Measurements from ENCODE around the gene BCOR.

BCOR gene

DNA sequence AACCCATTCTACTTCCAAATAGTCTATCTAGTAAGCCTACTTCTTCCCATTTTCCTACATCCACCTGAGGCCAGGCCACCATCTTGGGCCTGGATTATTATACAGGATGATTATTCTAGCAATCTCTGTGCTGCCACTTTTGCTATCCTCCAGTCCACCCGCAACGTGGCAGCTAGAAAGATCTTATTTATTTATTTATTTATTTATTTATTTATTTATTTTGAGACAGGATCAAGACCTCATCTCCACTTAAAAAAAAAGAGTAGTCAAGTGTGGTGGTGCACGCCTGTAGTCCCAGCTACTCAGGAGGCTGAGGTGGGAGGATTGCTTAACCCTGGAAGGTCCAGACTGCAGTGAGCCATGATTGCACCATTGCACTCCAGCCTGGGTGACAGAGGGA is 15.2 kb upstream of the BCOR start:
- no peak for DNase-seq (ENCODE audit: low read depth, low spot score)

DNA sequence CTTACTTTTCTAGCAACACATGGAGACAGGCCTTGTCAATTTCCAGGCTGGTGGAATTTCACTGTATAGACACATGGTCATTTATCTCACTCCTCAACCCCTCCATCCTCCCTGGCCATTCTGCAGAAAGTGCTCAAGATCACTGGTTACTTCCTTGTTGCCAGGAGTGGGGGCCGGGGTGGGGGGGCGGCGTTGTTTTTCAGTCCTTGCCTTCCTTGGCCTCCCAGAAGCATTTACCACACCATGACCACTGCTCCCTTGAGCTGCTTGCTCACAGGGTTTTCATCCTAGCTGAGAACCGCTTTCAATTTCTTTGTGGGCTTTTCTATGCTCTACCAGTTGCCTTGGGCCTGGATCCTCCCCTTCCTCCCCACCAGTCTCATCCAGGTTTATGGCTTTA is 14.1 kb upstream of the BCOR start:
- no peak for DNase-seq (ENCODE audit: low read depth, low spot score)

DNA sequence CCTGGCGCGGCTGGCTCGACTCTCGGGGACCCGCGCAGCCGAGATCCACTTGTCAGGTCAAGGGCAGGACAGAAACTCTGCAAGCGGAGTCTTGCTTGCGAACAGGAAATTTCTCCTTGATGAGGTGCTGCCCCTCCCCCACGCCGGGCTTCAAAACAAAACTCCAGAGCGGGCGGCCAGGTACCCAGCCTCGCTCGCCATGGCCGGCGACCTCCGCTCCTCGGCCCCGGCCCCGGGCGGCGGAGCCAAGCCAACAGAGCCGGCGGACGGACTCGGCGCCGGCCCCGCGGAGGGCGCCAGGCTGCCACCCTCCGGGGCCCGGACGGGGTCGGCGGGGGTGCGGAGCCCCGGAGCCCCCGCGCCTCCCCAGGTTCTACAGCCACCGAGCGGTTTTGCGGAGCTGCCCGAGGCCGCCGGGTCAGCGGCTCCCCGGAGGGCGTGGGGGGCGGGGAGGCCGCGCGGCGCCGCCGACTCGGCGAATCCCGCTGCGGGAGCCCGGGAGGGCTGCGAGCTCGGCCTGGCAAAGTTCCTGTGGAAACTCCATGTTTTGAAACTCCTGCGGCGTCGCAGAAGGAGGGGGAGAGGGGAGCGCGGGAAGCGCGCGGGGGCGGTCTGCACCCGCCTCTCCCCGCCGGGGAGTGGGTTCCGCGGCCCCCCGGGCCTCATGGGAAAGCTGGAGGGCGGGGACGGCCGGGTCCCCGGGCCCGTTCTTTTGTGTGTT is 11.7 kb upstream of the BCOR start:
- no peak for DNase-seq (ENCODE audit: low read depth, low spot score)

DNA sequence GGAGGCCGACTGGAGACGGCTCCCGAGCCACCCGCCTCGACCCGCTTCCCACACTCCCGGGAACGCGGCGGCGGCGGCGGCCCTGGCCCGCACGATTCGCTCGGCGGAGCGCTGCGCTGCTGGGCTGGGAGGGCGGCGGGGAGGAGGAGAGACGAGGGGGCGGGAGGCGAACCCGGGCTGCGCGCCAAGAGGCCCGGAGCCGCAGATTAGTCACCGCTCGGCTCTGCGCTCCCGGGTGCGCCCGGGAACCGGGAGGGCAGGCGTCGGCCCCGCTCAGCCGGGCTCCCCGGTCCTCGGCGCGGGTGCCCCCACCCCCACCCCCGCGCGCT is 11.2 kb upstream of the BCOR start:
- no peak for DNase-seq (ENCODE audit: low read depth, low spot score)

GRCh38 chrX:40108162-40108958 is 10.6 kb upstream of the BCOR start:
- DNase-seq (ENCODE audit: low read depth, low spot score) = no peak

GRCh38 chrX:40107291-40108161 is 9.8 kb upstream of the BCOR start:
- no peak for DNase-seq (ENCODE audit: low read depth, low spot score)

DNA sequence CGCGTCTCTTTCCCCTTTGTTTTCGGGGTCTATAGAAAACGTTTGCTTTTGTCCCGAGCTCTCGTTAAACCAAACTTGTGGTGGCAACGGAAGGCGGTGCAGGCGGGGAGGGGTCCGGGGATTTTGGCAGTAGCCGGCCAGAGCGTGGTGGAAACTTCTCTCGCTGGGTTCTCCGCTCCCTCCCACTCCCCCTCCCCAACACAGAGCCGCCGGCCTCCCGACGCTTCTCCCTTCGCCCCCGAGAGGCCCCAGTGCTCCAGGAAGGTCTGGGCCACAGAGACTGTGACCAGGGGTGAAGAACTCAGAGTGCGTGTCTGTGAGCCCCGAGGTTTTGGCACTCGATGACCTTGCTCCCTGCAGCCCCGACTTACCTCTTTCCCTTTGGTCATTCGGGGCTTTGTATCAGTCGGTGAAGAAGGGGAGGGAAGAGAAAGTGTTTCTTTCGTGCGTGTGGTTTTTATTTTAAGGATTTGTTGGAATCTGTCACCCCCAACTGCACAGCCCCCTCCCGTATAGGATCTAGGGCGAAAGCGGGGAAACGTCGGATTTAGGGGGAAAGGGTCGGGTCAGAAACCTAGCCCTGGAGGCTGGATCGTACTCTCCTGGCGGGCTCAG is 9.0 kb upstream of the BCOR start:
- no peak for DNase-seq (ENCODE audit: low read depth, low spot score)

DNA sequence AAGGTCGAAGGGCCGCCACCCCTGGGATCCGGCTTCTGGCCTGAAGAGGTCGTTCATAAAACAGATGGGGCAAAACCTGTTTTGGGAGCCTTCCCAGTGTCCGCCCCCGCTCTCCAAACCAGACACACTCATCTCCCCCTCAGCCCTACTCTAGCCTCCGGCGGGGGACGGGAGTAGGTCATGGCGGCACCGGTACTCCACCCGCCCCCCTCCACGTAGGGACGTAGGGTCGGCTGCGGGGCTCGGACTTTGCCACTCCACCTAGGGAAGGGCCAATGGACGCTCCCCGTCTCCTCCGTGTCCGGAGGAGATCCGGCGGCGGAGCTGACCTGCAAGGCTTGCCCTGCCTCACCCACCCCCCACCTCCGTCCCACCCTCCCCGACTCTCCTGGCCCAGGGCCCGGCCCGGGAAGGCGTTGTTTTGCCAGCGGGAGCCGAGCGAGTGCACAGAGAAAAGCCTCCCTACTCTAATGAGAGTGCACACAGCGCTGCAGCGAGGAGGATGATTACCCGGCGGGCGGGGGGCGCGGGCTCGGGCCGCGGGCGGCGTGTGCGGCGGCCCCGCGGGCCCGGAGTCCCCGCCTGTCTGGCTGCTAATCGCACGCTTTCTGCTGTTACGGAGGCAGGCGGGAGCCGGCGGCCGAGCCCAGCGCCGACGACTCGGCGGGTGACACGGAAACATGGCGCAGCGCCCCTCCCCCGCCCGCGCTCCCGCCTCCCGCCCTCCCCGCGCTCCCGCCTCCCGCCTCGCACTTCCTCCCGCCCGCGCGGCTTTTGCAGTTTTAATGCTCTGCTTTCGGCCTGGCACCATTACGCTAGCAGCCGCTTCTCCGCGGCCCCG is 8.3 kb upstream of the BCOR start:
- no peak for DNase-seq (ENCODE audit: low read depth, low spot score)

DNA sequence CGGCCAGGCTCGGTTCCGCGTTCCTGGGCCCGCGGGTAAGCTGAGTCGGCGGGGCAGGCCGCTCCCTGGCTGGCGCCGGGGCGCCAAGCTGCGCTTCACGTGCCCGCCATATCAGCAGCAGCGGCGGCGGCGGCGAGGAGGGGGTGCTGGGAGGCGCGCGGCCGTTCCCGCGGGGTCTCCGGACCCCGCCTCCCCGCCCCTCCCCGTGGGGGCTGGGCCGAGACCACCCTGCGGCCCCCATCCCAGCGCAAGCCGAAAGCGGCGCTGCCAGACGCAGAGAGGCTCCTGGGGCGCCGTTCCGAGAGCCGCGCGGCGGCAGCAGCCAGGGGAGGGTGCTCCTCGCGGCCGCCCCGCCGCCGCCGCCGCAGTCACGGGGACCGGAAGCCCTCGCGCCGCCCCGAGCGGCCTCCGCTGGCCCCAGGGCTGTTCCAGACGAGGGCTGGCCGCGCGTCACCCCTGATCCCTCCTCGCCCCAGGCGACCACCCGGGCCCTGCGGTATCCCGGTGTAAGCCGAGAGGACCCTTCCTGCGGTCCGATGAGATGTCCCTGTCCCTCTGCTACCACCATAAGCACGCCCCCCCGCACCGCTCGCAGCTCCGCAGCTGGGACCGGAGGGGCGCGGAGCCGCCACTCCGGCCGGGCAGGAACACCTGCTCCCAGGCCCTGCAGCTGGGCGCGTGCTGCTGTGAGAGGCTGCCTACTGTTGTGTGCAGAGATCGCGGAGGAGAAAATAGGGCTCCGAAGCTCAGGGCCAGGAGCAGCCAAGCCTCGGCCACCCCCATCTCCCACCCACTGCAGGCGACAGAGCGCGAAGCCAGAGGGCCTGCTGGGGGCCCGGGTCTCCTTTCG is 7.5 kb upstream of the BCOR start:
- no peak for DNase-seq (ENCODE audit: low read depth, low spot score)

- DNase-seq (ENCODE audit: low read depth, low spot score) = no peak
Observed at GRCh38 chrX:40104630-40104984, 6.8 kb upstream of the BCOR start.

GRCh38 chrX:40103565-40104323 is 6.0 kb upstream of the BCOR start:
- no peak for DNase-seq (ENCODE audit: low read depth, low spot score)

DNA sequence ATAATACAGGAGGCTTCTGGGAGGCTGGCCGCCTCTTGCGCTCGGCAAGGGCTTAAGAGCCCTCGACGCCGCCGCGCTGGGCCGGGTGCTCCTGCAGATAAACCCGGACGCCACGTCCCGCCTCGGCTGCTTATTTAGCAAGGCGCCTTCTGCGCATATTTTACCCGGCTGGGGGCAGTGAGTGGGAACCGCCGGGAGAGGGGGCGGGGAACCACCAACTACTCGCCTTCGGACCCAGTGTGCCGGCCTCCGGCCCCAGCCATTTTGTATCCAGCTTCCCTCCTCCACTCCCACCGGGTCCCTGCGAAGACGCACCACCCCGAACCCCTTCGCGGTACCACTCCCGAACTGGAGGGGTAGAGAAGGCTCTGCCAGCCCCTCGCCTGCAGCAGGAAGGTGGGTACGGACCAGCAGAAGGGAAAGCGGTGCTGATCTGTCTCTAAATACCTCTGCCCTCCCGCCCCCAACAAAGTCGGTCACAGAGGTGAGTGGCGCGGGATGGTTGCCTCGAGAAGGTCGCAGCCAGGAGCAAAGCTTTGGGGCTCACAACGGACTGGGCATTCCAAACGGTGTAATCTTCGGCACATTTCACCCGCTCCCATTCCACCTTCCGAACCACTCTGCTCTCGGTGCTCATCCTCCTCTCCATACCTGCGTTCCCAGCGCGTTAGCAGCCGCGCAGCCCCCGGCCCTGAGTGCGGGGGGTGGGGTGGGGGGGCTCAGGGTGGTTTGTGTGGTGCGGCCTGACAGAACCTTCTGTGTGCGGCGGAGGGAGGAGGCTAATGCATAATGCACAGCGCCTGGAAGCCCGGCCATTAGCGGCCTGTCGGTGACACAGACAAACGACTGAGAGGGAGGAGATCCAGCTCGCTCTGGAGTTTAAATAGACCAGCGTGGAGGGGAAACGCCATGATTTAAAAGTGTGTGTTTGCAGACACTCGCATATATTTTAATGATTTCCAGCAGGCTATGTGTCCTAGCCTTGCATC is 4.9 kb upstream of the BCOR start:
- DNase-seq (ENCODE audit: low read depth, low spot score) = no peak

- no peak for DNase-seq (ENCODE audit: low read depth, low spot score)
Observed at GRCh38 chrX:40101430-40101802, 3.7 kb upstream of the BCOR start.

GRCh38 chrX:40100537-40101429 is 3.0 kb upstream of the BCOR start:
- DNase-seq (ENCODE audit: low read depth, low spot score) = no peak

DNA sequence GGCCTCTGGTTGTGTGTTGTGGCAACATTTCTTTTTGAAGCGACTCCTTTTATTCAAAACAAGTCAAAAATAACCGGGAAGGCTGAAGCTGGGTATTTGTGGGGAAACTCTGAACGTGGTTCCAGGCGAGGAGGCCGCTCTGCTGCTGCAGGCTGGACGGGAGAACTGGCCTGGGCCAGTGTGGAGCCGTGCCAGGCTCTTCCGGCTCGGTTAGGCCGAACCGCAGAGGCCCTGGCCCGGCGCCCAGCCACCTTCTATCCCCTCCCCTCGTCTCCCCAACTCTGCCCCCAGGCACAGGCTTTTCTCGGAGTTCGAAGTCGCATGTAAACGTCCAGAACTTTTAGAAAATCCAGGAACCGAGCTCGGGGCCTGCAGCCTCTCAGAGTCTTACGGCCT is 2.4 kb upstream of the BCOR start:
- no peak for DNase-seq (ENCODE audit: low read depth, low spot score)

DNA sequence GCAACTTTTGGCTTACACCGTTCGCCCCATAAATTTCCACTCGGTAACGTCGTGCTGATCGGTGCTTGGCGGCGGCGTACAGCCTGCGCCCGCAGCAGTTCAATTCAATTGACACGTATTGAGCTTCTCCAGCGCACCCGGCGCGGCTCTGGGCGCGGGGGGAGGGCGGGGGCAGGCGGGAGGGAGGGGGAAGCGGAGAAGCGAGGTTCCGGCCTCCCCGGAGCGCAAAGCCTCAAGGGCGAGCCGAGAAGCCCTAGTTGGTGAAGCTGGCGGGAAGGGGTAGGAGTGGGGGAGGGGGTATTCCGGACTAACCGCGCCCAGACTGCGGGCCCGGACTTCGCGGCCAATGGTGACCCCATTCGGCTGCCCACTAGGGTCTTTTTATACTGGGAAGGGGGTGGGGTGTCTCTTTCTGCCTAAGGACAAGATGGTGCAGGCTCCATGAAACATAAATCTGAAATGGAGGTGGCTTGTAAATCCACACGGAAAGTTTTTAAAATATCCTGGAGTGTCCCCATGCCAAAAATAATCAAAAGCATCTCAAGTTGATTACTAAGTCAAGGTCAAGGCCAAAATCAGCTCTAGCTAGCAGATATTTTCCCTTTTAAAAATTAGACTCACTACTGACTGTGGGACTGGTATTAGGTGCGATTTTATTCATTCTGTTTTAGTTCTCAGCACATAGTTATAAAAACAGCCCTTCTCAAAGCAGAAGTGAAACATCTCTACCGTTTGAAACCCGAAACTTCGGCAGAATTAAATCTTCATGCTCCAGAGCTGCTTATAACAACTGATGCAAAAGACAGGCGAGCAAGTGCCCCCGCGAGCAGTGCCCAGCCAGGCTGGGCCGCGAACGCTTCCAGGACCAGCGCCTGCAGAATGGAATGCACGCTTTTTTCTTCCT is 1.5 kb upstream of the BCOR start:
- DNase-seq (ENCODE audit: low read depth, low spot score) = no peak

All from brain pericyte (primary cell).